K562 (cell line): ENCODE data around the gene TRMT112. TPM values are rescaled to one million over a fixed set of nuclear protein-coding genes. Genes with fewer than 3 reads are reported as not detected.

Source experiments
- BCL6 ChIP-seq: fragments of 250-450 bp; sonication (Bioruptor Pico); IDR thresholded peaks from 2 replicates; pipeline ENCODE4 v1.4.0; 2020
- CHCHD3 ChIP-seq: fragments of 250-450 bp; sonication (Bioruptor Pico); IDR thresholded peaks from 2 replicates; pipeline ENCODE4 v2.1.2; 2022; ENCODE audit warnings: mild to moderate bottlenecking
- CHD7 ChIP-seq: fragments of 200-600 bp; sonication (generic); IDR thresholded peaks from one replicate; pipeline ENCODE4 v1.6.1; 2012; ENCODE audit warnings: mild to moderate bottlenecking, low read depth, low read length, inconsistent platforms
- COPS2 ChIP-seq: fragments of 450-650 bp; conservative IDR thresholded peaks from 2 replicates; pipeline ENCODE4 v1.6.1; 2016; ENCODE audit warnings: mild to moderate bottlenecking, moderate library complexity
- CSDE1 ChIP-seq, 2 experiments: fragments of 450-650 bp; IDR thresholded peaks; 2 replicates each; pipeline ENCODE4 v1.6.1; 2016; ENCODE audit warnings: mild to moderate bottlenecking in 1 of 2
- DNMT1 ChIP-seq: fragments of 450-650 bp; IDR thresholded peaks from 2 replicates; pipeline ENCODE4 v1.6.1; 2016; ENCODE audit warnings: antibody characterized with exemption, mild to moderate bottlenecking
- ELF4 ChIP-seq: fragments of 450-650 bp; formaldehyde crosslinking; IDR thresholded peaks from 2 replicates; pipeline ENCODE4 v1.4.0; 2022; ENCODE audit warnings: missing genetic modification characterization
- GABPA ChIP-seq: fragments of 200-800 bp; sonication (Bioruptor generic); conservative IDR thresholded peaks from 2 replicates; pipeline ENCODE4 v1.6.1; 2016; ENCODE audit warnings: low read depth, missing genetic modification characterization, missing compliant biosample characterization
- GTF2F1 ChIP-seq: IDR thresholded peaks from 2 replicates; pipeline ENCODE4 v1.6.1; 2011; ENCODE audit warnings: low read depth, low read length, improper control_type of control experiment
- HMG20B ChIP-seq: fragments of 250-450 bp; sonication (Bioruptor Pico); IDR thresholded peaks from 2 replicates; pipeline ENCODE4 v1.5.0; 2021; ENCODE audit warnings: mild to moderate bottlenecking
- MXI1 ChIP-seq: IDR thresholded peaks from 2 replicates; pipeline ENCODE4 v1.6.1; 2011; ENCODE audit warnings: low read depth, mild to moderate bottlenecking, improper control_type of control experiment, low read length
- NBN ChIP-seq: fragments of 450-650 bp; IDR thresholded peaks from 2 replicates; pipeline ENCODE4 v1.6.1; 2016; ENCODE audit warnings: low read depth, mild to moderate bottlenecking
- NFRKB ChIP-seq: fragments of 450-650 bp; IDR thresholded peaks from 2 replicates; pipeline ENCODE4 v1.6.1; 2016; ENCODE audit warnings: low read depth
- SMC3 ChIP-seq: conservative IDR thresholded peaks from 2 replicates; pipeline ENCODE4 v1.6.1; 2011; ENCODE audit warnings: low read depth, low read length, improper control_type of control experiment; ENCODE audit not compliant: insufficient read depth
- SNRNP70 ChIP-seq: fragments of 200-400 bp; formaldehyde crosslinking; optimal IDR thresholded peaks from 2 replicates; pipeline ENCODE3; 2017; ENCODE audit warnings: low read depth, low read length
- ZNF133 ChIP-seq: fragments of 250-450 bp; sonication (Bioruptor Pico); IDR thresholded peaks from 2 replicates; pipeline ENCODE4 v1.4.0; 2020; ENCODE audit warnings: mild to moderate bottlenecking
- ZZZ3 ChIP-seq: fragments of 450-650 bp; IDR thresholded peaks from 2 replicates; pipeline ENCODE4 v1.6.1; 2016; ENCODE audit warnings: antibody characterized with exemption, mild to moderate bottlenecking, moderate library complexity
- polyA plus RNA-seq, 8 experiments: library from polyadenylated mRNA; depleted of rRNA in 4 of 8; stranded (reverse) in 5 of 8; unstranded in 3 of 8; fragments of >200 nt; fragmentation: Nextera tagmentation in 2 of 8; fragmentation: Illumina TruSeq in 1 of 8; extraction: Ambion mirVana in 2 of 8; extraction: Trizol in 1 of 8; gene quantifications; 2 replicates each; pipeline versions ENCODE4 v1.2.1 to v1.2.3, GENCODE V29; 2011 to 2014; ENCODE audit warnings: inconsistent platforms in 1 of 8, missing spikeins in 1 of 8
- total RNA-seq, 7 experiments: library from RNA; depleted of rRNA in 6 of 7; stranded (reverse); fragments of >200 nt in 6 of 7; fragmentation: Illumina TruSeq in 2 of 7; extraction: Trizol in 2 of 7; gene quantifications; 2 replicates each; pipeline versions ENCODE4 v1.2.1 to v1.2.3, GENCODE V29; 2011 to 2021; ENCODE audit warnings: low replicate concordance in 1 of 7
- TF ChIP-seq, protein P1 (sequence below): fragments of 450-650 bp; formaldehyde crosslinking; IDR thresholded peaks from 2 replicates; pipeline ENCODE4 v1.4.0; 2022; ENCODE audit warnings: missing genetic modification characterization

Gene TRMT112
- total and polyA plus RNA-seq, 9 of the 15 experiments (the other 6 are each of a cell fraction or from before 2014, with no cell fraction given), result 162 to 444 (median 300) TPM

DNA sequence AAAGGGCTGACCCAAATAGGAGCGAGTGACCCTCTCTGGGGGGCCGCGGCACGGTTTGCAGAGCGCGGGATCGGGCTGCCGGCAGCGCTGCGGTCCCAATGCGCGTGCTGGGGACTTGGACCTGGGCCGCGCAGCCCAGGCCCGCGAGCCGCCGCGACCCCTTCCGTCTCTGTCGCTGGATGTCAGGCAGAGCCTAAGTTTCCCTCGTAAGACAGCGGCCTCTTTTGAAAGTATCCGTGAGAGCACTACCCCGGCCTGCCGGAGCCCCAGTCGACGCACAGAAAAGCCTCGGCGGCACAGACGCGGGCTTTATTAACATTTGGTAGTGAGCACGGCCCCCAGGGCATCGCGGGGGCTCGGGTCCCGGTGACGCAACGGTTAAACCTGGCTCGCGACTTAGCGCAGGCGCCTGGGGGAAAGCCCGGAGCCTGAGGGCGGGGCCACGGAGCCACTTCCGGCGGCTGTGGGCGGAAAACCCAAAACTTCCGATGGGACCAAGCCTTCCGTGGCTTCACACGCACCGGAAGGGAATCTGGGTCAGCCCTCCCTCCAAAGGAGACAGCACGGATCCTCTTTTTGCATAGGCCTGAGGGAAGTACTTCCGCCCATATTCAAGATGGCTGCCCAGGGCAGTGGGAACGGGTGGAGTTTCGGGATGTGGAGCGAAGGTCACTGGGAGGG, 47.7 kb downstream of the TRMT112 start (continued):
- TF ChIP-seq, protein P1, sequence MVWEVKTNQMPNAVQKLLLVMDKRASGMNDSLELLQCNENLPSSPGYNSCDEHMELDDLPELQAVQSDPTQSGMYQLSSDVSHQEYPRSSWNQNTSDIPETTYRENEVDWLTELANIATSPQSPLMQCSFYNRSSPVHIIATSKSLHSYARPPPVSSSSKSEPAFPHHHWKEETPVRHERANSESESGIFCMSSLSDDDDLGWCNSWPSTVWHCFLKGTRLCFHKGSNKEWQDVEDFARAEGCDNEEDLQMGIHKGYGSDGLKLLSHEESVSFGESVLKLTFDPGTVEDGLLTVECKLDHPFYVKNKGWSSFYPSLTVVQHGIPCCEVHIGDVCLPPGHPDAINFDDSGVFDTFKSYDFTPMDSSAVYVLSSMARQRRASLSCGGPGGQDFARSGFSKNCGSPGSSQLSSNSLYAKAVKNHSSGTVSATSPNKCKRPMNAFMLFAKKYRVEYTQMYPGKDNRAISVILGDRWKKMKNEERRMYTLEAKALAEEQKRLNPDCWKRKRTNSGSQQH (CRISPR knock-in tag), result peak; percentile 83; the same call in 1 of the 2 replicates
- TF ChIP-seq COPS2, result no peak
- 0 out of 2 replicates have a peak, but pooled peaks have one; percentile 47 for TF ChIP-seq ZNF133 (CRISPR knock-in tag)
- TF ChIP-seq NBN, result no peak
- no peak for TF ChIP-seq HMG20B (CRISPR knock-in tag)
- TF ChIP-seq MXI1, result peak; percentile 30; the same call in 1 of the 2 replicates
- TF ChIP-seq NFRKB, result no peak; the same call in 1 of the 2 replicates
- no peak for TF ChIP-seq SNRNP70
- no peak for TF ChIP-seq BCL6
- peak; percentile 99 for TF ChIP-seq GABPA (tag)
- no peak for TF ChIP-seq SMC3
- peak; percentile 44; the same call in 1 of the 2 replicates for TF ChIP-seq CHCHD3 (CRISPR knock-in tag)
- no peak; the same call in 1 of the 2 replicates for TF ChIP-seq GTF2F1
- TF ChIP-seq ELF4 (CRISPR knock-in tag), result peak; percentile 93
- no peak for TF ChIP-seq CSDE1 (IDR thresholded peaks at IDR 0.05)
- TF ChIP-seq CHD7, result no peak
- no peak for TF ChIP-seq ZZZ3
- no peak for TF ChIP-seq DNMT1
